Pancreas (tissue), 10 donors: ENCODE results near the gene MRPL41. TPM values are rescaled to one million over a fixed set of nuclear protein-coding genes. Genes with fewer than 3 reads are reported as not detected.
A peak's percentile ranks its signal among the peaks of the same experiment; 100 is the strongest.

Source experiments
- ATAC-seq, 4 donors: fragments of 200-7000 bp; cut with Tn5 transposase; one replicate each; pipeline versions ENCODE4 v1.8.0 to v1.9.1; 2020; ENCODE audit warnings: mild to moderate bottlenecking in 4 of 4, moderate library complexity in 4 of 4
- DNase-seq, 6 donors: peaks; one replicate each; pipeline ENCODE4 v3.0.0-alpha.2; 2020
- FAIRE-seq: peaks from 2 replicates; lab custom pipeline; 2012; peaks lifted over from hg19 to GRCh38; lab: Jason Lieb, UNC
- H3K27ac ChIP-seq, 4 donors: fragments of 200-600 bp; sonication (generic); 1 replicate in 3 of 4; 2 replicates in 1 of 4; pipeline versions ENCODE4 v1.5.0 to v1.8.0; 2020
- H3K27me3 ChIP-seq, 4 donors: fragments of 200-600 bp; one replicate each; pipeline ENCODE4 v1.8.0; 2021
- H3K36me3 ChIP-seq, 3 donors: fragments of 200-600 bp; sonication (generic) in 1 of 3; one replicate each; pipeline versions ENCODE4 v1.5.0 to v1.8.0; 2020 to 2021
- H3K4me1 ChIP-seq, 3 donors: fragments of 200-600 bp; one replicate each; pipeline ENCODE4 v1.8.0; 2021
- H3K4me3 ChIP-seq, 4 donors: fragments of 200-600 bp; sonication (generic) in 2 of 4; one replicate each; pipeline versions ENCODE4 v1.5.0 to v1.8.0; 2020 to 2021
- H3K9me3 ChIP-seq, 4 donors: fragments of 200-600 bp; one replicate each; pipeline ENCODE4 v1.8.0; 2021
- CTCF ChIP-seq, 4 donors: fragments of 200-600 bp; sonication (generic) in 3 of 4; IDR thresholded peaks; one replicate each; pipeline versions ENCODE4 v1.5.0 to v1.8.0; 2021; ENCODE audit warnings: antibody characterized with exemption in 4 of 4
- WGBS, 2 donors: extraction: QIAGEN DNeasy Blood & Tissue Kit; methylation state at CpG; one replicate each; pipeline ENCODE4 v1.1.7; 2013; 5-methylcytosine and 5-hydroxymethylcytosine counted together
- intact Hi-C, 3 donors: fragments of 100-400 bp; cut with DNase I; formaldehyde crosslinking; loops; one replicate each; pipeline versions ENCODE4 v1.11.1 to v1.14.2; 2022
- polyA plus RNA-seq, 2 donors: library from polyadenylated mRNA; stranded (reverse); fragments of 200-250 nt; gene quantifications; one replicate each; pipeline ENCODE4 v1.2.3, GENCODE V29; 2013
- total RNA-seq, 6 donors: library from RNA; stranded (reverse); fragmentation: NEBNext Ultra II Directional in 4 of 6; extraction: Animal tissue kit (Norgen Biotek cat#: 25700) in 4 of 6; gene quantifications; one replicate each; pipeline versions ENCODE4 v1.2.1 to v1.2.4, GENCODE V29; 2021 to 2023
- donor health status: healthy with polysubstance abuse.
- donor health status: DM: no; HTN: no; CAD: no; lungs with moderate emphysema.
- donor health status: DM: no; HTN: no; CAD: no.
- donor health status: control.
- donor health status: control.
- donor health status: Bipolar disorder and iron deficiency.
- donor health status: DM: yes; HTN: yes; CAD: no.
- donor health status: DM: no; HTN: no; CAD: no.
- donor health status: DM: no; HTN: no; CAD: no.
- donor health status: DM: yes; HTN: yes; CAD: no.

MRPL41 gene
- total and polyA plus RNA-seq, 8 donors: 16.6 to 74.1 (median 23.6) TPM

GRCh38 chr9:137578518-137579258 lies 27.0 kb downstream of the MRPL41 start, which contains the start of gene DPH7:
TSS of gene DPH7 (minus strand) at chr9:137578925. CDS start at chr9:137578777, 148 bp downstream.
- Histone ChIP-seq H3K27ac (peak within 1 kb of the TSS; percentile 28 to 79 (median 59)), H3K36me3 (peaks cover 0 to 23% (median 5%) of the 10 kb centered on the region in 3 donors), H3K4me1 (peaks cover 7 to 17% (median 12%) of the 10 kb centered on the region in 3 donors), H3K4me3 (peak within 1 kb of the TSS; percentile 26 to 97 (median 72)), H3K9me3 (no peaks in the 10 kb centered on the region), H3K27me3 (no peaks in the 10 kb centered on the region)
- TF ChIP-seq CTCF (IDR thresholded peaks at IDR 0.05): peak; percentile 92 to 99 (median 98)
- 2% methylated on average over 64 to 82 of the region's 82 CpGs for WGBS, 2 donors
- ATAC-seq (peak; percentile 97 to 98 (median 98)), DNase-seq (peak; percentile 93 to 100 (median 96)), FAIRE-seq (no peak)
- intact Hi-C loops: no loop called here

- no peaks in the 10 kb centered on the region for H3K9me3 ChIP-seq
- WGBS, 2 donors: 35% methylated on average over 19 of the region's 19 CpGs
- H3K36me3 ChIP-seq: peaks cover 0 to 22% (median 0%) of the 10 kb centered on the region in 3 donors
- intact Hi-C loops: no loop called here
- no peak for FAIRE-seq
- no peak for ATAC-seq
- TF ChIP-seq CTCF (IDR thresholded peaks at IDR 0.05): no peak
- H3K27ac ChIP-seq: peak overlapping the region; percentile 28 to 79 (median 59)
- H3K4me1 ChIP-seq: peaks cover 7 to 17% (median 12%) of the 10 kb centered on the region in 3 donors
- peak in 4 of 6 donors; percentile 29 to 79 (median 51) for DNase-seq
- peak overlapping the region; percentile 26 to 97 (median 72) for H3K4me3 ChIP-seq
- no peaks in the 10 kb centered on the region for H3K27me3 ChIP-seq
These were observed 27.6 kb downstream of the MRPL41 start for GRCh38 chr9:137579259-137579604.

GRCh38 chr9:137580209-137580953 lies 28.7 kb downstream of the MRPL41 start:
- 90 to 91% methylated on average over 23 of the region's 23 CpGs for WGBS, 2 donors
- Histone ChIP-seq H3K9me3 (no peaks in the 10 kb centered on the region), H3K4me3 (no peak overlapping the region), H3K4me1 (peaks cover 7 to 17% (median 12%) of the 10 kb centered on the region in 3 donors), H3K36me3 (peaks cover 0 to 10% (median 0%) of the 10 kb centered on the region in 3 donors), H3K27ac (no peak overlapping the region), H3K27me3 (no peaks in the 10 kb centered on the region)
- DNase-seq (peak in 2 of 6 donors; percentile 37 to 64), ATAC-seq (no peak), FAIRE-seq (no peak)
- intact Hi-C loops: no loop called here
- no peak for TF ChIP-seq CTCF (IDR thresholded peaks at IDR 0.05)

GRCh38 chr9:137580954-137581322 lies 29.3 kb downstream of the MRPL41 start:
- H3K27me3 ChIP-seq: no peaks in the 10 kb centered on the region
- no peak for FAIRE-seq
- ATAC-seq: no peak
- no peak overlapping the region for H3K27ac ChIP-seq
- no peaks in the 10 kb centered on the region for H3K9me3 ChIP-seq
- no peak overlapping the region for H3K4me3 ChIP-seq
- TF ChIP-seq CTCF (IDR thresholded peaks at IDR 0.05): no peak
- H3K36me3 ChIP-seq: peaks cover 0 to 6% (median 0%) of the 10 kb centered on the region in 3 donors
- intact Hi-C loops: no loop called here
- peaks cover 7 to 17% (median 12%) of the 10 kb centered on the region in 3 donors for H3K4me1 ChIP-seq
- 95% methylated on average over 4 of the region's 4 CpGs for WGBS, 2 donors
- DNase-seq: no peak
